Stimulated activated naive CD8-positive, alpha-beta T cell treated with anti-CD3 and anti-CD28 coated beads, Interleukin-15, Interleukin-2, amounts not matched to agents 100 ng/mL and 50 ng/mL, for 24 hours (primary cell): Measurements from ENCODE around the gene THSD4.
"Not testable (repeated sequence)": the region's sequence is repeated elsewhere in the genome, so short reads cannot be mapped to it uniquely, and the experiment has no call there.

Source experiments
- H3K27ac Mint-ChIP-seq: one replicate; pipeline ENCODE4 v1.8.0; 2021; ENCODE audit warnings: mild to moderate bottlenecking, mixed read lengths
- H3K27me3 Mint-ChIP-seq: one replicate; pipeline ENCODE4 v1.8.0; 2021; ENCODE audit warnings: mixed read lengths
- H3K36me3 Mint-ChIP-seq: one replicate; pipeline ENCODE4 v1.8.0; 2021; ENCODE audit warnings: low read depth, mixed read lengths
- H3K4me1 Mint-ChIP-seq: one replicate; pipeline ENCODE4 v1.8.0; 2021; ENCODE audit warnings: low read depth, mixed read lengths
- H3K4me3 Mint-ChIP-seq: one replicate; pipeline ENCODE4 v1.8.0; 2021; ENCODE audit warnings: mild to moderate bottlenecking, mixed read lengths
- H3K9me3 Mint-ChIP-seq: one replicate; pipeline ENCODE4 v1.8.0; 2021; ENCODE audit warnings: mixed read lengths

The THSD4 gene

DNA sequence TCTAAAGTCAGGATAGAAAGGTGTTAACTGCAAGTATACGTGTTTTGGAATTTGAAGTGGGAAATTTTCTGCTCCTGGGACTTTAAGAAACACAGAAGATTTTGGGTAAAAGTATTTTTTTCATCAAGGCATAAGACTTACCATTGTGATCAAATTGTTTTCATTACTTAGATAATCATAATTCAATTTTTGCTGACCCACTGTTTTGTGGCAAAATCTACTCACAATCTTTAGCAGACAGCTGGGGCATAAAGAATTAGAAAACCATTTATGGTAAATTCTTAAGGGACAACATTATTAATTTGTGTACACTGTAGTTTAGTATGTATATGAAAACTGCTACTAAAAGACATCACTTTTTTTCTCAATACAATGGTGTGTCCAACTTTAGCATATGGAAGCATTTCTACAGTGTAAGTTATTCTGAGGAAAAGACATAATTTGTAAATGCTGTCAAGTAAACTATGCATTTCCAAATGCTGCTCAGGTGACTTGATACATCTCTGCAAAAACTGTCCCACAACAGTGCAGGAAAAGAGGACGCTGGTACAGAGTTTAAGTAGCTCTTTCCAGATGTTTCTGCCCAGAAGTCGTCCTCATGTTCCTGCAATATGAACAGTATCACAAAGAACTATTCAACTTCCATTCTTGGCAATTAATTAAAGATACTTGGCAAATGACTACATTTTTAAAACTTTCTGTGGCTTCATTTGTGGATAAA lies 52.3 kb downstream of the THSD4 start:
- Mint-ChIP-seq H3K4me1 (no peaks in the 10 kb centered on the region), H3K9me3 (peaks cover 9% of the 10 kb centered on the region), H3K27me3 (peaks cover 23% of the 10 kb centered on the region), H3K4me3 (no peak overlapping the region), H3K27ac (no peak overlapping the region), H3K36me3 (no peaks in the 10 kb centered on the region)

DNA sequence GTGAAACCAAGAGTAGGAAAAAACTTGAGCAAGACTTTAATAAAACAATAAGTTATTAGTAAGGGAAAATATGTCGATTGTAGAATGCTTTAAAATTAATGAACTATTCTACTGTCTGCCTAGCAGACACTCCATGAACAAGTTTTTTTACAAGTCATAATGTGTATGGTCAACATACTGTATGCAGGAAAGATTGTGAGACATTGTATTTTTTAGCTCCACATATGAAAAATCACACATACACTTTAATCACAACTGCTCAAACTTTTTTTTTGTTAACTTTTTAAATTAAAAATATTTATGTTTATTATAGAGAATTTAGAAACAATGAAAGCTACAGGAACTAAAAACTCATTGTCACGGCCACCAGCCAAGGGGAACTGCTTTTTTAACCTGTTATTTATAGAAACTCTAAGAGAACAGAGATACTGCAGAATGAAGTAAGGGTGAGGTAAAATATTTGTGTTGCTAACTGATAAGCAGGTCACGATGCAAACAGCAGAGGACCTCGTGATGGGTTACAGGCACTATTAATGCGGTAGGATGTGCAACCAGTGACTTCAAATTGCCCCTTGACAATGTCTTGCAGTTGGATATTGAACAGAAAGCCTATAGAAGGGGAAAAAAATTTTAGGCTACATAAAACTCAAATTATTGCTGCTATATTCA lies 53.0 kb downstream of the THSD4 start:
- no peaks in the 10 kb centered on the region for H3K4me1 Mint-ChIP-seq
- peaks cover 4% of the 10 kb centered on the region for H3K9me3 Mint-ChIP-seq
- H3K27ac Mint-ChIP-seq = no peak overlapping the region
- peaks cover 18% of the 10 kb centered on the region for H3K27me3 Mint-ChIP-seq
- no peak overlapping the region for H3K4me3 Mint-ChIP-seq
- H3K36me3 Mint-ChIP-seq = no peaks in the 10 kb centered on the region

DNA sequence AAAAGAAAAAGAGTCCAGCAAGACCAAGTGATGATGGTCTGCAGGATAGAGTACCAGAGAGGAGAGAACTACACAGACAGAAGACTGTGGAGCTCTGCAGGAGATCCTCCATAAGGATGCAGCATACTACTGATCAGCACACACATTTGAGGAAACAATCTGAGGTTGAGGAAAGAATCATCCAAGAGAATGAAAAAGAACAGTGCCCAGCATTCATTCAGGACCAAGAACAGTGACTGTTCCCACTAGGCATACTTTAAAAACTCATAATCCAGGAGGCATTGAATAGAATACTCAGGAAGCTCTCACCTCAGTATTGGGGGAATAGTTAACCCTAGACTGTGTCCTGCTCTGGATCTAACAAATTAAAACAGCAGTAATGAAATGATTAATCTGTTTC lies 54.9 kb downstream of the THSD4 start:
- H3K4me1 Mint-ChIP-seq = no peaks in the 10 kb centered on the region
- H3K4me3 Mint-ChIP-seq = no peak overlapping the region
- H3K27ac Mint-ChIP-seq = no peak overlapping the region
- H3K9me3 Mint-ChIP-seq = peaks cover 10% of the 10 kb centered on the region
- H3K36me3 Mint-ChIP-seq = no peaks in the 10 kb centered on the region
- H3K27me3 Mint-ChIP-seq = peaks cover 22% of the 10 kb centered on the region

DNA sequence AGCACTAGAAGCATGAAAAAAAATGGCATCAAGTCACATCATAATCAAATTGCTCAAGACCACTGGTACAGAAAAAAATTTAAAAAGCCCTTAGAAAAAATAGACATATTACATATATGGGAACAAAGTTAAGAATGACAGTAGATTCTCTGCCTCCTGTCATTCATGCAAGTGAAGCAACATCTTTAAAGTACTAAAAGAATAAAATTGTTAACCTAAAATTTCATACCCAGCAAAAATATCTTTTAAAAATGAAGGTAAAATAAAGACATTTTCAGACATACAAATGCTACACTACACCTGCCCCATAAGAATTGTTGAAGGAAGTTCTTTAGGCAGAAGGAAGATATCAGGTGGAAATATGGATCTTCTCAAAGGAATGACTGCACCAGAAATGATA lies 55.9 kb downstream of the THSD4 start:
- Mint-ChIP-seq H3K27me3 (peaks cover 16% of the 10 kb centered on the region), H3K4me1 (no peaks in the 10 kb centered on the region), H3K4me3 (no peak overlapping the region)

DNA sequence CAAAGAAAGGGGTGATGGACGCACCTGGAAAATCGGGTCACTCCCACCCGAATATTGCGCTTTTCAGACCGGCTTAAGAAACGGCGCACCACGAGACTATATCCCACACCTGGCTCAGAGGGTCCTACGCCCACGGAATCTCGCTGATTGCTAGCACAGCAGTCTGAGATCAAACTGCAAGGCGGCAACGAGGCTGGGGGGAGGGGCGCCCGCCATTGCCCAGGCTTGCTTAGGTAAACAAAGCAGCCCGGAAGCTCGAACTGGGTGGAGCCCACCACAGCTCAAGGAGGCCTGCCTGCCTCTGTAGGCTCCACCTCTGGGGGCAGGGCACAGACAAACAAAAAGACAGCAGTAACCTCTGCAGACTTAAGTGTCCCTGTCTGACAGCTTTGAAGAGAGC lies 59.1 kb downstream of the THSD4 start:
- H3K9me3 Mint-ChIP-seq, H3K27me3 Mint-ChIP-seq, H3K4me3 Mint-ChIP-seq, H3K27ac Mint-ChIP-seq, H3K36me3 Mint-ChIP-seq, H3K4me1 Mint-ChIP-seq: not testable (repeated sequence)

More for the DNA sequence above, 55.9 kb downstream of the THSD4 start:
- Mint-ChIP-seq H3K9me3 (peaks cover 10% of the 10 kb centered on the region), H3K36me3 (no peaks in the 10 kb centered on the region), H3K27ac (no peak overlapping the region)

- Mint-ChIP-seq H3K36me3 (no peaks in the 10 kb centered on the region), H3K27me3 (peaks cover 5% of the 10 kb centered on the region), H3K27ac (no peak overlapping the region), H3K9me3 (no peaks in the 10 kb centered on the region), H3K4me3 (no peak overlapping the region), H3K4me1 (no peaks in the 10 kb centered on the region)
Observed at GRCh38 chr15:71180986-71181853, 65.9 kb downstream of the THSD4 start.

- Mint-ChIP-seq H3K9me3 (no peaks in the 10 kb centered on the region), H3K4me3 (no peak overlapping the region), H3K27ac (no peak overlapping the region), H3K4me1 (no peaks in the 10 kb centered on the region), H3K36me3 (no peaks in the 10 kb centered on the region), H3K27me3 (peaks cover 5% of the 10 kb centered on the region)
Observed at GRCh38 chr15:71182522-71182921, 67.3 kb downstream of the THSD4 start.

- peaks cover 5% of the 10 kb centered on the region for H3K27me3 Mint-ChIP-seq
Observed at GRCh38 chr15:71183063-71183462, 67.8 kb downstream of the THSD4 start.

DNA sequence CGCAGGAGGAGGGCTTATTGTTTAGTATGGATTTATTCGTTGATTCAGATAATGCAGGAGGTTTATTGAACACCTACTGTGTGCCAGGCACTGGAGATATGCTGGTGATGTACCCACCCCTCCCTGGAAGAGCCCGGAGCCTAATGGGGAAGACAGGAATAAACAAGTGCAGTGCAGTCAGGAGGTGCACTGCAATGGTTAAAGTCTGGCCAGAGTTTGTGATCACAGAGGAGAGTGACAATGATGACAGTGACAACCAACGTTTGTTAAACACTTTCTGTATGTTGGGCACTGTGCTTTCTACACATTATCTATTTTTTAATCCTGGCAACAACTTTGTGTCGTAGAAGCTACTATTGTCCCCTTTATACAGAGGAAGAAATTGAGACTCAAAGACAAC lies 70.4 kb downstream of the THSD4 start:
- H3K27ac Mint-ChIP-seq = no peak overlapping the region
- no peaks in the 10 kb centered on the region for H3K9me3 Mint-ChIP-seq
- no peaks in the 10 kb centered on the region for H3K36me3 Mint-ChIP-seq
- peaks cover 5% of the 10 kb centered on the region for H3K27me3 Mint-ChIP-seq
- no peaks in the 10 kb centered on the region for H3K4me1 Mint-ChIP-seq
- no peak overlapping the region for H3K4me3 Mint-ChIP-seq

More at GRCh38 chr15:71183063-71183462, 67.8 kb downstream of the THSD4 start:
- Mint-ChIP-seq H3K4me1 (no peaks in the 10 kb centered on the region), H3K4me3 (no peak overlapping the region), H3K27ac (no peak overlapping the region), H3K36me3 (no peaks in the 10 kb centered on the region), H3K9me3 (no peaks in the 10 kb centered on the region)

DNA sequence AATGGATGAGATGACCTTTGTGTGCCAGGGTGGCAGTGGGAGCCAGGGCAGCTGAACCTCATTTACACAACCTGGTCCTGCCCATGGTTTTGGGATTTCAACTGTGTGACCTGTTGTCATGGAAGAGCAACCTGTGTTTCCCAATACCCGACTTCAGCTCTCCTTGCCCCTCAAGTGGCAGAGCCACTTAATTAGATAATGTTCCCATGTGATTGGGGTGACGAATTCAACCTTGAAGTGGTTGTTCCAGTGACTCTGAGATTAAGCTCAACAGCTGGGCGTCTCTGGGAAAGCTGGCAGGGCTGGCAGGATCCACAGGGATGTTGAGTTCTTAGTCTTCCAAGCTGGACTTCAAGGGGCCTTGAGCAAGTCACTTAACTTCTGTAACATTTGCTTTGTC lies 71.0 kb downstream of the THSD4 start:
- Mint-ChIP-seq H3K4me1 (no peaks in the 10 kb centered on the region), H3K9me3 (no peaks in the 10 kb centered on the region), H3K27ac (no peak overlapping the region), H3K4me3 (no peak overlapping the region), H3K36me3 (no peaks in the 10 kb centered on the region), H3K27me3 (peaks cover 5% of the 10 kb centered on the region)

GRCh38 chr15:71187078-71187477 lies 71.8 kb downstream of the THSD4 start:
- no peaks in the 10 kb centered on the region for H3K36me3 Mint-ChIP-seq
- no peak overlapping the region for H3K4me3 Mint-ChIP-seq
- no peaks in the 10 kb centered on the region for H3K4me1 Mint-ChIP-seq
- no peak overlapping the region for H3K27ac Mint-ChIP-seq
- peaks cover 5% of the 10 kb centered on the region for H3K27me3 Mint-ChIP-seq
- no peaks in the 10 kb centered on the region for H3K9me3 Mint-ChIP-seq

DNA sequence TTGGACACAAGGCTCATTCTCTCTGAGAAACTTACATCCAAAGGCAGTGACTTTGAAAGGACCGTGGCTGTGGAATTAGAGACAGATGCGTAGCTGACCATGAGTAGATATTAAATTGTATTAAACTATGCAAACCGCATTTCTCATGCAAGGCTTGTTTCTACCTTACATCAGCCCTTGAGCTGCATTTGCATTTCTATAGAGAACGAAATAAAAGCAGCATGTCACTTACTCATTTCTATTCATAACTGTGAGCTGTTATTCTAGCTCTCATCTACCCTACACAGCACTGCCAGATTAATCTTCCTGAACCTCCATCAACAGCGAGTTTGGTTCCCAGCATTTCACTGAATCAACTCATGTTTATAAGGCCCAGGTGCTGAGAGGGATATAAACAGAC lies 72.3 kb downstream of the THSD4 start:
- H3K4me1 Mint-ChIP-seq = no peaks in the 10 kb centered on the region
- no peak overlapping the region for H3K27ac Mint-ChIP-seq
- H3K9me3 Mint-ChIP-seq = no peaks in the 10 kb centered on the region
- peaks cover 5% of the 10 kb centered on the region for H3K27me3 Mint-ChIP-seq
- no peaks in the 10 kb centered on the region for H3K36me3 Mint-ChIP-seq
- H3K4me3 Mint-ChIP-seq = no peak overlapping the region

- H3K4me3 Mint-ChIP-seq = no peak overlapping the region
- no peak overlapping the region for H3K27ac Mint-ChIP-seq
- H3K36me3 Mint-ChIP-seq = no peaks in the 10 kb centered on the region
- peaks cover 8% of the 10 kb centered on the region for H3K27me3 Mint-ChIP-seq
- H3K9me3 Mint-ChIP-seq = no peaks in the 10 kb centered on the region
- no peaks in the 10 kb centered on the region for H3K4me1 Mint-ChIP-seq
Observed at GRCh38 chr15:71189718-71190117, 74.4 kb downstream of the THSD4 start.

DNA sequence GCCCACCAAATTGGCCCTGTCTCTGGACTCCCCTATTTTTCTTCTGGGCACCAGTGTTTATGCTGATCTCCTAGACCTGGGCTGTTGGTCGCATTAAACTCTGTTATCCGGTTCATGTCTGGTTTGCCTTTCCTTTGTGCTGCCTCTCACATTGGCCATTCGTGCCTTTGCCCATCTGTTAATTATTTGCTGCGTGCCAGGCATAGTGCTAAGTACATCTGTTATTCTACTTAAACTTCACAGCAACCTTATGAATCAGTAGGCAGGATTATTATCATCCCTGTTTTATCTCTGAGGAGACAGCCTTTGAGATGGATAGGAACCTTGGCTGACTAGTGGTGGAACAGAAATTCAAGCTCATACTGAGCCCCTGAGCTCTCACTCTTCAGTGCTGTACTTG lies 76.0 kb downstream of the THSD4 start:
- no peaks in the 10 kb centered on the region for H3K4me1 Mint-ChIP-seq
- H3K4me3 Mint-ChIP-seq = no peak overlapping the region
- peaks cover under 1% of the 10 kb centered on the region for H3K9me3 Mint-ChIP-seq
- H3K27me3 Mint-ChIP-seq = peaks cover 8% of the 10 kb centered on the region
- H3K27ac Mint-ChIP-seq = no peak overlapping the region
- no peaks in the 10 kb centered on the region for H3K36me3 Mint-ChIP-seq

DNA sequence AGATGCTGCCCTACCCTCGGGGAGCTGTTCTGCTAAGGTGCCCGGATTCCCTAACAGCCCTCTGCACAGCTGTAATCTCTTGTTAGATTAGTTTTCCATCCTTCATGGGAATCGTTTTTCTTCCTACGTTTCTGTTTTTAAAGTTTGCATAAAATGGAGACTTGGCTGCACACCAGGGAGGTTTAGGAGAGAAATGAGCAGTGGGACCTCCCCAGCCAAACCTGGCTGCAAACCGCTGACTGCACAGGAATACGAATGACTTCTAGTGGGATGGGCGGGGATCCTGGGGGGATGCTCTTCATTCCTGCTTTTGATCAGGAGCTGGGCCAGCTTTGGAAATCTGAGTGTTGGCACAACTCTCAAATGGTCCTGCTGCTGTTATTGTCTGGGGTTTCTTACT lies 77.5 kb downstream of the THSD4 start:
- Mint-ChIP-seq H3K4me3 (no peak overlapping the region), H3K4me1 (no peaks in the 10 kb centered on the region), H3K27ac (no peak overlapping the region), H3K27me3 (peaks cover 12% of the 10 kb centered on the region), H3K9me3 (peaks cover 4% of the 10 kb centered on the region), H3K36me3 (no peaks in the 10 kb centered on the region)
